A673 (cell line): ENCODE measurements around the gene CBX1. TPM values are rescaled to one million over a fixed set of nuclear protein-coding genes. Genes with fewer than 3 reads are reported as not detected.

Experiments
- BruUV-seq: library from RNA; stranded (reverse); fragments of 400-500 nt; replicated peaks from 2 replicates; lab custom pipeline; 2021; lab: Mats Ljungman, UMichigan
- CTCF ChIA-PET: fragments of 300-600 bp; sonication (Branson Sonifier 250); formaldehyde crosslinking; loops from one replicate; lab custom pipeline; 2022; ENCODE audit warnings: antibody characterized with exemption; lab: Charles Lee
- POLR2A ChIA-PET: fragments of 300-600 bp; sonication (Branson Sonifier 250); formaldehyde crosslinking; loops from one replicate; lab custom pipeline; 2022; ENCODE audit warnings: antibody characterized with exemption; ENCODE audit not compliant: low non-redundant PET; lab: Charles Lee
- DNase-seq: peaks from one replicate; pipeline ENCODE4 v3.0.0-alpha.2; 2015; ENCODE audit warnings: low spot score
- H3K27ac ChIP-seq: fragments of 200-600 bp; sonication (generic); 2 replicates; pipeline ENCODE4 v1.5.1; 2016; ENCODE audit warnings: mixed run types, low read depth, mild to moderate bottlenecking, mixed read lengths, antibody characterized with exemption, low read length; ENCODE audit not compliant: poor library complexity, severe bottlenecking
- H3K27me3 ChIP-seq: fragments of 200-600 bp; sonication (generic); replicated peaks from 2 replicates; pipeline ENCODE4 v1.6.1; 2017; ENCODE audit warnings: mixed run types, low read depth, mild to moderate bottlenecking, mixed read lengths, antibody characterized with exemption, low read length; ENCODE audit not compliant: insufficient read depth, poor library complexity
- H3K36me3 ChIP-seq: fragments of 200-600 bp; sonication (generic); 2 replicates; pipeline ENCODE4 v1.6.1; 2016; ENCODE audit warnings: mixed run types, mild to moderate bottlenecking, mixed read lengths, antibody characterized with exemption, low read length; ENCODE audit not compliant: insufficient read depth, poor library complexity, severe bottlenecking
- H3K4me1 ChIP-seq: fragments of 200-600 bp; sonication (generic); 2 replicates; pipeline ENCODE4 v1.6.1; 2017; ENCODE audit warnings: mixed run types, mild to moderate bottlenecking, mixed read lengths, antibody characterized with exemption, low read length; ENCODE audit not compliant: insufficient read depth, poor library complexity, severe bottlenecking
- H3K4me3 ChIP-seq: fragments of 200-600 bp; sonication (generic); 2 replicates; pipeline ENCODE4 v1.5.1; 2016; ENCODE audit warnings: low read depth, mixed run types, mild to moderate bottlenecking, mixed read lengths, low read length; ENCODE audit not compliant: poor library complexity, severe bottlenecking
- H3K9me3 ChIP-seq: fragments of 200-600 bp; sonication (generic); 2 replicates; pipeline ENCODE4 v1.6.1; 2016; ENCODE audit warnings: mixed run types, low read depth, mild to moderate bottlenecking, mixed read lengths, antibody characterized with exemption, low read length; ENCODE audit not compliant: poor library complexity, severe bottlenecking
- EZH2 ChIP-seq: fragments of 200-600 bp; sonication (generic); IDR thresholded peaks from 2 replicates; pipeline ENCODE4 v1.6.1; 2017; ENCODE audit warnings: borderline replicate concordance, low read depth, mild to moderate bottlenecking, mixed read lengths, antibody characterized with exemption, low read length; ENCODE audit not compliant: poor library complexity, severe bottlenecking
- intact Hi-C: fragments of 100-400 bp; cut with micrococcal nuclease; formaldehyde crosslinking; loops from one replicate; pipeline ENCODE4 v1.10.0; 2022; ENCODE audit not compliant: unreplicated experiment
- total RNA-seq: library from RNA; stranded (reverse); gene quantifications from 2 replicates; pipeline ENCODE4 v1.2.3, GENCODE V29; 2021
- TF ChIP-seq, protein P1 (sequence below): fragments of 300-800, 200-600 bp; sonication (generic); conservative IDR thresholded peaks from 2 replicates; pipeline ENCODE4 v1.5.1; 2017; ENCODE audit warnings: low read depth, mild to moderate bottlenecking, antibody characterized with exemption, low read length, moderate library complexity, mixed read lengths

CBX1 gene
- total RNA-seq, 1 experiment from 2014 or later = 121 TPM

DNA sequence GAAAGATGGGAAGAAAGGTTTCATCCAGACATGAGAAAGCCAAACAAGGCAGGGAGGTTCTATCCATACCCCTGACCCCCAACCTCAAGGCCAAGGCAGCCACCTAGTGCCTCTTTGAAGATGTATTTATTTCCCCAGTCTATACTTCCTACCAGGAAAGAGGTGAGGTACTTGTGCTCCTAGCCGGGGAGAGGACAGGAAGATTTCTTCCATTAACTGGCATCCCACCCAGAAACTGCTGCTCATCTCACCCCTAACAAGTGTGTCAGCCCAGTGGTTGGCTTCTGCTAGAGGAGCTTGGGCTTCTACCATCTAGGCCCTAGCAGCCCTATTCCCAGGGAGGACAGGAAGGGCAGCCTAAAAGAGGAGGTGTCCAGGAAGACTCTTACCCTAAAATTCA lies 72.5 kb downstream of the CBX1 start:
- H3K9me3 ChIP-seq = no peaks in the 10 kb centered on the region
- no TSS peak for BruUV-seq
- DNase-seq = no peak
- intact Hi-C loops = loop anchor here (10.0 kb wide), 1 partner anchor 346 kb away; no protein-coding TSS in a partner anchor
- no peaks in the 10 kb centered on the region for H3K36me3 ChIP-seq
- H3K27ac ChIP-seq = no peak overlapping the region
- H3K4me3 ChIP-seq = no peak overlapping the region
- H3K27me3 ChIP-seq = no peaks in the 10 kb centered on the region
- H3K4me1 ChIP-seq = peaks cover 18% of the 10 kb centered on the region
- POLR2A ChIA-PET = no interaction called here
- CTCF ChIA-PET = interaction anchor here (0.5 kb wide), 1 partner anchor 9 kb away, joined by 4 read pairs; no protein-coding TSS in a partner anchor
- TF ChIP-seq EZH2 = no peak

GRCh38 chr17:48027322-48027981 lies 73.8 kb downstream of the CBX1 start:
- intact Hi-C loops = loop anchor here (10.0 kb wide), 1 partner anchor 347 kb away; no protein-coding TSS in a partner anchor
- no peak overlapping the region for H3K4me3 ChIP-seq
- CTCF ChIA-PET = interaction anchor here (0.7 to 1.2 kb wide), 6 partner anchors 9 to 644 kb away, joined by 3 to 6 read pairs (median 3); no protein-coding TSS in a partner anchor
- no peak overlapping the region for H3K27ac ChIP-seq
- H3K9me3 ChIP-seq = no peaks in the 10 kb centered on the region
- no TSS peak for BruUV-seq
- POLR2A ChIA-PET = no interaction called here
- DNase-seq = no peak
- H3K4me1 ChIP-seq = peaks cover 31% of the 10 kb centered on the region
- H3K36me3 ChIP-seq = no peaks in the 10 kb centered on the region
- TF ChIP-seq, protein P1, sequence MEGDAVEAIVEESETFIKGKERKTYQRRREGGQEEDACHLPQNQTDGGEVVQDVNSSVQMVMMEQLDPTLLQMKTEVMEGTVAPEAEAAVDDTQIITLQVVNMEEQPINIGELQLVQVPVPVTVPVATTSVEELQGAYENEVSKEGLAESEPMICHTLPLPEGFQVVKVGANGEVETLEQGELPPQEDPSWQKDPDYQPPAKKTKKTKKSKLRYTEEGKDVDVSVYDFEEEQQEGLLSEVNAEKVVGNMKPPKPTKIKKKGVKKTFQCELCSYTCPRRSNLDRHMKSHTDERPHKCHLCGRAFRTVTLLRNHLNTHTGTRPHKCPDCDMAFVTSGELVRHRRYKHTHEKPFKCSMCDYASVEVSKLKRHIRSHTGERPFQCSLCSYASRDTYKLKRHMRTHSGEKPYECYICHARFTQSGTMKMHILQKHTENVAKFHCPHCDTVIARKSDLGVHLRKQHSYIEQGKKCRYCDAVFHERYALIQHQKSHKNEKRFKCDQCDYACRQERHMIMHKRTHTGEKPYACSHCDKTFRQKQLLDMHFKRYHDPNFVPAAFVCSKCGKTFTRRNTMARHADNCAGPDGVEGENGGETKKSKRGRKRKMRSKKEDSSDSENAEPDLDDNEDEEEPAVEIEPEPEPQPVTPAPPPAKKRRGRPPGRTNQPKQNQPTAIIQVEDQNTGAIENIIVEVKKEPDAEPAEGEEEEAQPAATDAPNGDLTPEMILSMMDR = no peak
- TF ChIP-seq EZH2 = no peak
- H3K27me3 ChIP-seq = no peaks in the 10 kb centered on the region

DNA sequence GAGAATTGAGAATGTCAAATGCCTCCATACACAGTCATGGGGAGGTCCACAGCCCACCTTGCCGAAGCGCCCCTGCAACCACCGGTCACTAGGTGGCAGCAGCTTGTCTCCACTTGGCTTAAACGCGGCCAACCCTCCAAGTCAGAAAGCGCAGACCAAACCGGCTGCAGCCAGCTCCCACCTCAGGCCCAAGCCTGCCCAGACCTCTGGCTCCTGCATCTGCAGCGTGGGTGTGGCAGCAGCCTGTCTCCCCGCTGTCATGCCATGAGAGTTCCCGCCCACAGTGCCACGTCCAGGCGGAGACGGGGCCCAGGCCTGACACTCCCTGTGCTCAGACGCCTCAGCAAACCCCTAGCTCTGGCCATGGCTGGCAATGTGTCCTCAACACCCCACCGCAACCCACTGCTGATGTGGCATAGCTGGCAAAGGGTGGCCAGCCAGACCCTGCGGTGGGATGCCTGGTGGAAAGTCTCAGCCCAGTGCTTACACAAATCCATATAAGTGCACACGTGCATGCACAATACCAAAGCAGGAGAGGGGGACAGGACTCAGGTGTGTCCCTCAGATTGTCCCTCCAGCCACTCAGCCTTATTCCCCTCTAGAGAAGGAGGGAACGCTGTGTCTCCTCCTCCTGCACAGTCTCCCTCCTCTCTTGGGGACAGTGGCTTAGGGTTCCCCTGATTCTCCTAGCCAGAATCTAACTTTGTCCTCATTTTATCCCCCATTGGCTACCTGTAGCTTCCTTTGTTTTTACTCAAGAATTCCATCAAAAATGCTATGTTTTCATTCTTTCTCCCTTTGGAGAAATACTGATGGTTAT lies 74.6 kb downstream of the CBX1 start:
- intact Hi-C loops = loop anchor here (1.0 to 10.0 kb wide), 2 partner anchors 48 to 348 kb away; no protein-coding TSS in a partner anchor
- no peak overlapping the region for H3K27ac ChIP-seq
- no peaks in the 10 kb centered on the region for H3K9me3 ChIP-seq
- peaks cover 38% of the 10 kb centered on the region for H3K4me1 ChIP-seq
- ChIA-PET CTCF (interaction anchor here (0.6 to 1.2 kb wide), 8 partner anchors 10 to 882 kb away, joined by 3 to 7 read pairs (median 3); no protein-coding TSS in a partner anchor), POLR2A (no interaction called here)
- H3K36me3 ChIP-seq = no peaks in the 10 kb centered on the region
- H3K4me3 ChIP-seq = no peak overlapping the region
- no peak for TF ChIP-seq EZH2
- TF ChIP-seq, protein P1 = peak; percentile 91
- BruUV-seq = no TSS peak
- DNase-seq = peak; percentile 88
- H3K27me3 ChIP-seq = no peaks in the 10 kb centered on the region
